ENCODE measurements around the gene OR6S1. TPM values are rescaled to one million over a fixed set of nuclear protein-coding genes. Genes with fewer than 3 reads are reported as not detected.
"Not testable (repeated sequence)": the region's sequence is repeated elsewhere in the genome, so short reads cannot be mapped to it uniquely, and the experiment has no call there.

Gene OR6S1
- total RNA-seq, 2 experiments from 2014 or later: not detected

DNA sequence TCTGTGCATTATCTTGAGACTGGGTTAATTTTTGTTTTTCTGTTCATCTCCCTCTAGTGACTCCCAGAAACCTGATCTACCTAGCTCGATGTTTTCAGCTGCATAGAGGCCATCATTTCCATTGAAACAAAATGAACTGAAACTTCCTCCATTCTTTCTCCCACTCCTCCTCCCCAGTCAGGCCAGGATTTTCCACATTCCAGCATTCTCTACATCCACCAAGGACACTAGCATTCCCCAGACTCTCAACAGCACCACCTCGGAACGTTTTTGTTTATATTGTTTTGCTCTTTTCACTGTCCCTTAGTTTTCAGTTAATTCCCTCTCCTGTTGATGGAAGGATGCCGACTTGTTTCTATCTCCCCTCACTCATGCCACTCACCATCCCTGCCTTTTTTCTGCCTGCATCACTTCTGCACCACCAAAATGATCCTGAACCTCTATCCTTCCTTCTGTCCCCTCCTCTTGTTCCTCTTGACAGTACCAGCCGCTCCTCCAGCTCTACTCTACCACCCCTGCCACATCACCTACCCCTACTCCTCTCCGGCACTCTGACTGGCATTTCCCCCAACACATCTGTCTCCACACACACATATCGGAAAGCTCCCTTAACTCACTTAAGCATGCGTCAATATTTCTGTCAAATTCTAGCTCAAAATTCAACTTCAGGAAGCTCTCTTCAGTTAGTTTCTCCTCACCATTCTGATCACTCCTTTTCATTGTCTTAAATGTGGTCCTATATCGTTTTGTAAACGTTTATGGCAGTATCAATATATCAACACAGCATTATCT, 13.2 kb downstream of the OR6S1 start:
- Mint-ChIP-seq H3K27me3 (peaks cover 63% of the 10 kb centered on the region), H3K4me1 (peaks cover 66% of the 10 kb centered on the region), H3K9me3 (peaks cover 3% of the 10 kb centered on the region), H3K4me3 (no peak overlapping the region), H3K27ac (no peak overlapping the region), H3K36me3 (peaks cover 4% of the 10 kb centered on the region)
- DNase-seq: no peak

DNA sequence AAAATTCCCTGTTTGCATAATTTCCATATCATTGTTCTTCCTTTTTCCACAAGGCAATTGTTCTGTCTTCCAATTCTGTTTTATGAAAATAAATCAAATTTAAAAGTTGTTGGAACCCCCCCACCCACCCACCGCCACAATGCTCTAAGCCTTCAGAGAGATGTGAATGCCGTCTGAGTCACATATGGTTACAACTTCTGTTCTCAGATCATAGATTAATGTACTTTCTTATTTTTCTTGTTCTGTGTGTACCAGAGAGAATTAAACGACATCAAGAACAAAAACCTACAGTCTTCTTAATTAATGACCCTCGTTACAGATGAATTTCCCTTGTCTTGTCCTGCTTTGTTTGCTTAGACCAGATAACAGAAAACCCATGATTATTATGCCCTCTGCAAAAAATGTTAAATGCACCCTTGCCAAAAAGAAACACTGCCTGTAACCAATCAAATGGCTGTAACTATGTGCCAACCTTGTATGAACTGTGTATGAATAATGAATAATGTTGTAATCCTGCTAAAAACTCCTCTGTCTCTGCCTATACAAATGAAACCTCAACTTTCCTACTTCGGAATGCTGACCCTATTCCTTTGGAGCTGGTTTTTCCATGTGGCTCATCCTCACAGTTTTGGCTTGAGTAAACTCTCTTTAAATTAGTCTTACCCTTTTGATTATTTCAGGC, 14.0 kb downstream of the OR6S1 start:
- Mint-ChIP-seq H3K27ac (no peak overlapping the region), H3K4me1 (peaks cover 66% of the 10 kb centered on the region), H3K27me3 (peaks cover 63% of the 10 kb centered on the region), H3K9me3 (no peaks in the 10 kb centered on the region), H3K36me3 (peaks cover 2% of the 10 kb centered on the region), H3K4me3 (no peak overlapping the region)
- DNase-seq: no peak

DNA sequence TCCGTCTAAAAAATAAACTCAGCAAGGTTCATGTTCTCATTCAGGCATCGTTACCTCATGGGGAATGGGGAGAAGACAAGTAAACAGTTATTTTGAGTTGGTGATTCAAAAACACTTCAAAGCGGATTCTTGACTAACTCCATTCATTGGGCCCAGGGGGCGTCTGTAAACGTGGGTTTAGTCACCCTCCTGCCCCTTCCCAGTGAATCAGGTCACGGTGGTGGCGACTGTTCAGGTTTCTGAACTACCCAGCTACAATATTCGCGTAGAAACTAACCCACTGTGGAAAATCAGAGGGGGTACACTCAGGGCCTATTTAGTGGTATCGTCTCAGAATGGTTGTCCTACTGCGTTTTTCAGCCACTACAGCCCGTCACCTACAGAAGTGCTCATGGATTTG, 15.2 kb downstream of the OR6S1 start:
- Mint-ChIP-seq H3K4me1 (peaks cover 61% of the 10 kb centered on the region), H3K4me3 (peak overlapping the region; percentile 81), H3K27ac (no peak overlapping the region), H3K36me3 (peaks cover 2% of the 10 kb centered on the region), H3K9me3 (peaks cover 1% of the 10 kb centered on the region), H3K27me3 (peaks cover 66% of the 10 kb centered on the region)
- DNase-seq: no peak

- Mint-ChIP-seq H3K4me3 (peak overlapping the region; percentile 81), H3K27ac (peak overlapping the region; percentile 86), H3K27me3 (peaks cover 53% of the 10 kb centered on the region), H3K4me1 (peaks cover 51% of the 10 kb centered on the region), H3K36me3 (peaks cover 2% of the 10 kb centered on the region), H3K9me3 (peaks cover 1% of the 10 kb centered on the region)
- DNase-seq: peak; percentile 51
Measured at GRCh38 chr14:20624495-20625070, 16.9 kb downstream of the OR6S1 start.

GRCh38 chr14:20623798-20624197, 17.7 kb downstream of the OR6S1 start:
- Mint-ChIP-seq H3K27ac (no peak overlapping the region), H3K4me1 (peaks cover 51% of the 10 kb centered on the region), H3K36me3 (peaks cover 2% of the 10 kb centered on the region), H3K4me3 (peak overlapping the region; percentile 40), H3K9me3 (peaks cover 1% of the 10 kb centered on the region), H3K27me3 (peaks cover 56% of the 10 kb centered on the region)
- peak; percentile 21 for DNase-seq

GRCh38 chr14:20622816-20623291, 18.6 kb downstream of the OR6S1 start:
- Mint-ChIP-seq H3K4me3 (peak overlapping the region; percentile 70), H3K9me3 (peaks cover 1% of the 10 kb centered on the region), H3K27ac (no peak overlapping the region), H3K36me3 (peaks cover 2% of the 10 kb centered on the region), H3K4me1 (peaks cover 48% of the 10 kb centered on the region), H3K27me3 (peaks cover 48% of the 10 kb centered on the region)
- peak; percentile 14 for DNase-seq

- Mint-ChIP-seq H3K4me3 (no peak overlapping the region), H3K4me1 (peaks cover 31% of the 10 kb centered on the region)
Measured at GRCh38 chr14:20620798-20621478, 20.6 kb downstream of the OR6S1 start.

GRCh38 chr14:20619688-20620087, 21.8 kb downstream of the OR6S1 start:
- H3K4me3 Mint-ChIP-seq, H3K27ac Mint-ChIP-seq, H3K9me3 Mint-ChIP-seq, H3K36me3 Mint-ChIP-seq, DNase-seq: not testable (repeated sequence)
- Mint-ChIP-seq H3K27me3 (peaks cover 22% of the 10 kb centered on the region), H3K4me1 (peaks cover 20% of the 10 kb centered on the region)

More at GRCh38 chr14:20620798-20621478, 20.6 kb downstream of the OR6S1 start:
- no peak for DNase-seq
- peaks cover 1% of the 10 kb centered on the region for H3K9me3 Mint-ChIP-seq
- no peak overlapping the region for H3K27ac Mint-ChIP-seq
- H3K27me3 Mint-ChIP-seq: peaks cover 34% of the 10 kb centered on the region
- H3K36me3 Mint-ChIP-seq: peaks cover 2% of the 10 kb centered on the region

DNA sequence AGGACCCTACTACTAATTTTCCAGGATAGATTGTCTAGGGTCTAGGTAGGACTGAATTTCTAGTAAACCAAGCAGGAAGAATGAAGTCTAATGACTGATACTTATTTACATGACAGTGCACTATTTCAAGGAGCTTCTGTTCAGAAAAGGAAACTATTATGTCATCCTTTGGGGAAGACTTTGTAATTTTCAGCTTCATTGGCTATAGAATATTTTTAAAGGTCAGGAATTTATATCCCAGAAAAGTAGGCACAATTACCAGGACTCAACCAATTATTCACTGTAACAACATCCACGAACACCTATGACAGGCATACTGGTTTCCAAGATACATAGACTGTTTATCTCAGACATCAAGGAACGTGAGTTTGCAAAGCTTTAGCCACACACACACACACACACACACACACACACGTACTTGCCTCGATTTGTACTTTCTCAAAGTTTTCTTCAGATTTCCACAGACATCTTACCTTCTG, 23.2 kb downstream of the OR6S1 start:
- Mint-ChIP-seq H3K4me1 (peaks cover 15% of the 10 kb centered on the region), H3K27ac (no peak overlapping the region), H3K36me3 (no peaks in the 10 kb centered on the region), H3K27me3 (peaks cover 16% of the 10 kb centered on the region), H3K9me3 (peaks cover 1% of the 10 kb centered on the region), H3K4me3 (no peak overlapping the region)
- no peak for DNase-seq

DNA sequence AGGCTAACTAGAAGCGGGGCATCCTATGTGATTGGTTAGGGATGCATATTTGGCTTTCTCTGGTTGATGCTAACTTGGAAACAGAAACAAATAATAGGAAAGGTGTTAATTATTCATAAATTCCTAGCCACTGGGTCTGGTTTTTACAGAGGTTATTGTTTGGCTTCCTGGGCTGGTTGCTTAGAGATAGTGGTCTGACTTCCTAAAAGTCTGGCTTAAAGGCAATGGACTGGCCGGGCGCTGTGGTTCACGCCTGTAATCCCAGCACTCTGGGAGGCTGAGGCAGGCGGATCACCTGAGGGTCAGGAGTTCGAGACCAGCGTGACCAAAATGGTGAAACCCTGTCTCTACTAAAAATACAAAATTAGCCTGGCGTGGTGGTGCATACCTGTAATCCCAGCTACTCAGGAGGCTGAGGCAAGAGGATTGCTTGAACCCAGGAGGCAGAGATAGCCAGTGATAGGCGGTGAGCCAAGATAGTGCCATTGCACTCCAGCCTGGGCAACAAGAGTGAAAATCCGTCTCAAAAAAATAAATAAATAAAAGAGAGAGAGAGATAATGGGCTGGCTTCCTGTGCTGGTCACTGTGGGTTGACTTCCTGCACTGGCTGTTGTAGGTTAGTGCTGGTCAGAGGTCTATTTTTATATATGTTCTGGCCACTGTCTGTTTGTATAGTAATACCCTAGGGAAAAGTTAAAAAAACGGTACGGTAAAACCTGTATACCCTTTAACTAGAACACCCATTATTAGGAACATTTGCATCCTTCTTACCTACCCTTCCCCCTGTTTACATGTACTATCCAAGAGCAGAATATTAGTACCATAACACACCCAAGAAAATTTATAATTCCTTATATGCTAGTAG, 24.1 kb downstream of the OR6S1 start:
- Mint-ChIP-seq H3K27ac (no peak overlapping the region), H3K4me1 (peaks cover 8% of the 10 kb centered on the region), H3K9me3 (peaks cover 1% of the 10 kb centered on the region), H3K36me3 (no peaks in the 10 kb centered on the region), H3K27me3 (peaks cover 7% of the 10 kb centered on the region), H3K4me3 (no peak overlapping the region)
- DNase-seq: no peak

- Mint-ChIP-seq H3K4me1 (peaks cover 8% of the 10 kb centered on the region), H3K36me3 (no peaks in the 10 kb centered on the region), H3K27ac (no peak overlapping the region), H3K9me3 (no peaks in the 10 kb centered on the region), H3K27me3 (peaks cover 3% of the 10 kb centered on the region), H3K4me3 (no peak overlapping the region)
- DNase-seq: no peak
Measured at GRCh38 chr14:20615996-20616395, 25.5 kb downstream of the OR6S1 start.

DNA sequence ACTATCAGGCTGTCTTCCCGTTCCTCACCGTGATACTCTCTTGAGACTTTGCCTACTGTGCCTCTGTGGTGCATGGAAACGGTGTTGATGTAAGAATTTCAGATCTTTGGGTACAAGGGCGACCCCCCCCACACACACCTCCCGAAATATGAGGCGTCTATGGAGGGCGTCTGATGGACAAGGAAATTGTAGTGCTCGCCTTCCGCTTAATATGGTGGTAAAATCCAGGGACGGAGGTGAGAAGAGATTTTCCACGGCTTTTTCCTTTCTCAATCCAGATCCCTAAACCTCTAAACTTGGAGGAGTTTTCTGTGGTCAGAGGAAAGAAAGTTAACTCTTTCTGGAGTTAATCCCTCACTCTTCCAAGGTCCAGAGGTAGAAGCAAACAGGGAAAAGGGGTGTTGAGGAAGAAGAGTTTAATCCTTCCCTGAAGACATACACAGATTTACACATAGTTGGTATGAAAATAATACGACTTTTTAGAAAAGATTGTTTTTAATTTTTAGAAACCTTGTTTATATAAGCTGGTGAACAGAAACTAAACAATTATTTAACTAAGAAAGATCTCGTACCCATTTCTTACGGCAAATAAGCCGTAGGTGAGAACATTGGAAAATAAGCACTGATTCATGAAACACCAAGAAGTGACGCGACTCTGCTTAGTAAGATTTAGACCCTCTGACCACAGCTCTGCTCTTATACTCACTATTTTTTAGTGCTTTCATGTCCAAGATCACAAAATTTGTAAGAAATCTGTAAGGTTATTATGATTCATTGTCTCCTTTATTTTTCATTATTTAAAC, 27.3 kb downstream of the OR6S1 start:
- Mint-ChIP-seq H3K36me3 (no peaks in the 10 kb centered on the region), H3K27ac (no peak overlapping the region), H3K27me3 (peaks cover 3% of the 10 kb centered on the region), H3K4me1 (peaks cover 8% of the 10 kb centered on the region), H3K4me3 (peak overlapping the region; percentile 15), H3K9me3 (no peaks in the 10 kb centered on the region)
- DNase-seq: no peak
